SK-N-SH (cell line): ENCODE data around the gene LARGE1. TPM values are rescaled to one million over a fixed set of nuclear protein-coding genes. Genes with fewer than 3 reads are reported as not detected.

Experiments used
- CTCF ChIA-PET: fragments of 300-600, 350-600 bp; formaldehyde crosslinking; extraction: SDS; loops from one replicate; lab custom pipeline; 2021; lab: Yijun Ruan, JAX
- POLR2A ChIA-PET: fragments of 350-600 bp; sonication (Branson Sonifier 250); formaldehyde crosslinking; extraction: SDS; loops from one replicate; lab custom pipeline; 2020; ENCODE audit warnings: antibody characterized with exemption, inconsistent platforms; lab: Yijun Ruan, JAX
- DNase-seq: peaks from one replicate; pipeline ENCODE4 v3.0.0; 2012
- H2AFZ ChIP-seq: fragments of 200-600 bp; sonication (generic); 2 replicates; pipeline ENCODE4 v1.8.1; 2016; ENCODE audit warnings: antibody characterized with exemption, mild to moderate bottlenecking, low read depth
- H3F3A ChIP-seq: fragments of 200-600 bp; sonication (generic); replicated peaks from 2 replicates; pipeline ENCODE3; 2016; ENCODE audit warnings: antibody characterized with exemption, mild to moderate bottlenecking; ENCODE audit not compliant: insufficient read depth
- H3K27ac ChIP-seq, 2 experiments: fragments of 200-500 bp in 1 of 2; fragments of 200-600 bp in 1 of 2; sonication (Bioruptor generic) in 1 of 2; sonication (generic), shearing (Covaris generic) in 1 of 2; 2 replicates each; pipeline versions ENCODE4 v1.5.1 to v1.6.1; 2014 to 2016; ENCODE audit warnings: low read depth in 2 of 2, inconsistent platforms in 1 of 2, low read length in 1 of 2, mild to moderate bottlenecking in 1 of 2, mixed read lengths in 1 of 2
- H3K27me3 ChIP-seq: fragments of 200-600 bp; sonication (generic), shearing (Covaris generic); 2 replicates; pipeline ENCODE4 v1.6.1; 2016; ENCODE audit warnings: mixed run types; ENCODE audit not compliant: insufficient read depth
- H3K36me3 ChIP-seq, 2 experiments: fragments of 200-500 bp in 1 of 2; fragments of 200-600 bp in 1 of 2; sonication (Bioruptor generic) in 1 of 2; sonication (generic) in 1 of 2; replicated peaks in 1 of 2; 2 replicates each; pipeline versions ENCODE3 to v1.5.1; 2014 to 2016; ENCODE audit warnings: low read length in 1 of 2, mild to moderate bottlenecking in 1 of 2; ENCODE audit not compliant: insufficient read depth in 2 of 2, control insufficient read depth in 1 of 2
- H3K4me1 ChIP-seq, 2 experiments: fragments of 200-500 bp in 1 of 2; fragments of 200-600 bp in 1 of 2; sonication (Bioruptor generic) in 1 of 2; sonication (generic), shearing (Covaris generic) in 1 of 2; 2 replicates each; pipeline versions ENCODE4 v1.5.1 to v1.6.1; 2014 to 2016; ENCODE audit warnings: low read depth in 1 of 2, low read length in 1 of 2, mixed run types in 1 of 2; ENCODE audit not compliant: insufficient read depth in 2 of 2, control insufficient read depth in 1 of 2
- H3K4me2 ChIP-seq: fragments of 200-600 bp; sonication (generic), shearing (Covaris generic); 2 replicates; pipeline ENCODE4 v1.6.1; 2017; ENCODE audit warnings: mixed run types
- H3K4me3 ChIP-seq, 2 experiments: fragments of 200-500 bp in 1 of 2; fragments of 200-600 bp in 1 of 2; sonication (Bioruptor generic) in 1 of 2; sonication (generic), shearing (Covaris generic) in 1 of 2; 2 replicates each; pipeline versions ENCODE4 v1.5.1 to v1.8.1; 2014 to 2016; ENCODE audit warnings: low read depth in 2 of 2, inconsistent platforms in 1 of 2, low read length in 1 of 2, mild to moderate bottlenecking in 1 of 2, mixed read lengths in 1 of 2, moderate library complexity in 1 of 2
- H3K79me2 ChIP-seq: fragments of 200-600 bp; sonication (generic); 2 replicates; pipeline ENCODE4 v1.8.1; 2017; ENCODE audit warnings: mild to moderate bottlenecking; ENCODE audit not compliant: insufficient read depth
- H3K9ac ChIP-seq: fragments of 200-600 bp; sonication (generic); 2 replicates; pipeline ENCODE4 v1.6.1; 2017; ENCODE audit warnings: mixed run types
- H3K9me2 ChIP-seq: fragments of 200-600 bp; sonication (generic); 2 replicates; pipeline ENCODE4 v1.6.1; 2017; ENCODE audit warnings: mixed run types
- H3K9me3 ChIP-seq: fragments of 200-600 bp; sonication (generic); 2 replicates; pipeline ENCODE4 v1.6.1; 2017; ENCODE audit warnings: mixed run types, mild to moderate bottlenecking, moderate library complexity
- H4K20me1 ChIP-seq: fragments of 200-600 bp; sonication (generic); 2 replicates; pipeline ENCODE4 v1.6.1; 2017; ENCODE audit warnings: mild to moderate bottlenecking, mixed run types; ENCODE audit not compliant: insufficient read depth
- CHD2 ChIP-seq: fragments of 150-350 bp; IDR thresholded peaks from 2 replicates; pipeline ENCODE4 v1.6.1; 2018; ENCODE audit warnings: low read length; ENCODE audit not compliant: partially characterized antibody
- FOXM1 ChIP-seq: IDR thresholded peaks from 2 replicates; pipeline ENCODE4 v1.4.0; 2012; ENCODE audit warnings: low read depth, mild to moderate bottlenecking
- GABPA ChIP-seq: IDR thresholded peaks from 2 replicates; pipeline ENCODE4 v1.4.0; 2012; ENCODE audit warnings: low read depth, mild to moderate bottlenecking
- GATA2 ChIP-seq: sonication (generic); formaldehyde crosslinking; IDR thresholded peaks from 2 replicates; pipeline ENCODE4 v1.5.0; 2020; ENCODE audit warnings: mild to moderate bottlenecking, missing genetic modification reagents
- JUND ChIP-seq: IDR thresholded peaks from 2 replicates; pipeline ENCODE4 v1.4.0; 2012
- MXI1 ChIP-seq: IDR thresholded peaks from 2 replicates; pipeline ENCODE4 v1.6.1; 2012; ENCODE audit warnings: mild to moderate bottlenecking, low read depth, low read length, improper control_type of control experiment
- NRF1 ChIP-seq: IDR thresholded peaks from 2 replicates; pipeline ENCODE4 v1.6.1; 2012; ENCODE audit warnings: low read depth, mild to moderate bottlenecking, low read length
- POLR2AphosphoS5 ChIP-seq: IDR thresholded peaks from 2 replicates; pipeline ENCODE4 v1.6.1; 2012; ENCODE audit warnings: low read depth, low read length
- RAD21 ChIP-seq: IDR thresholded peaks from 2 replicates; pipeline ENCODE4 v1.6.1; 2012; ENCODE audit warnings: mild to moderate bottlenecking, low read length
- RFX5 ChIP-seq: IDR thresholded peaks from 2 replicates; pipeline ENCODE4 v1.6.1; 2012; ENCODE audit warnings: mild to moderate bottlenecking, improper control_type of control experiment, low read length
- RXRA ChIP-seq: IDR thresholded peaks from 2 replicates; pipeline ENCODE4 v1.4.0; 2012; ENCODE audit warnings: low read depth, mild to moderate bottlenecking, borderline replicate concordance
- SIN3A ChIP-seq: IDR thresholded peaks from 2 replicates; pipeline ENCODE4 v1.6.1; 2012; ENCODE audit warnings: low read depth, mild to moderate bottlenecking, low read length, moderate library complexity, borderline replicate concordance
- SMC3 ChIP-seq: IDR thresholded peaks from 2 replicates; pipeline ENCODE4 v1.6.1; 2012; ENCODE audit warnings: low read depth, low read length, improper control_type of control experiment
- TCF12 ChIP-seq: IDR thresholded peaks from 2 replicates; pipeline ENCODE4 v1.4.0; 2012
- YY1 ChIP-seq: IDR thresholded peaks from 2 replicates; pipeline ENCODE4 v1.4.0; 2012; ENCODE audit warnings: low read depth, mild to moderate bottlenecking
- WGBS: methylation state at CpG from one replicate; pipeline ENCODE4 v1.1.6; 2017; ENCODE audit warnings: low lambda C conversion rate; 5-methylcytosine and 5-hydroxymethylcytosine counted together
- polyA plus RNA-seq, 3 experiments: library from polyadenylated mRNA; depleted of rRNA; stranded (reverse); fragments of >200 nt; gene quantifications; 2 replicates each; pipeline ENCODE4 v1.2.3, GENCODE V29; 2012
- TF ChIP-seq, protein P1 (sequence below): fragments of 200-600 bp; sonication (generic); IDR thresholded peaks from 2 replicates; pipeline ENCODE4 v1.6.1; 2017; ENCODE audit warnings: antibody characterized with exemption, mild to moderate bottlenecking, moderate library complexity
- TF ChIP-seq, protein P2 (sequence below): IDR thresholded peaks from 2 replicates; pipeline ENCODE4 v1.4.0; 2012; ENCODE audit warnings: low read depth, borderline replicate concordance
- TF ChIP-seq, protein P3 (sequence below): IDR thresholded peaks from 2 replicates; pipeline ENCODE4 v1.4.0; 2012; ENCODE audit warnings: low read depth, borderline replicate concordance

The LARGE1 gene
- polyA plus RNA-seq, 1 of the 3 experiments (the other 2 are of a cell fraction), result 1.1 TPM

DNA sequence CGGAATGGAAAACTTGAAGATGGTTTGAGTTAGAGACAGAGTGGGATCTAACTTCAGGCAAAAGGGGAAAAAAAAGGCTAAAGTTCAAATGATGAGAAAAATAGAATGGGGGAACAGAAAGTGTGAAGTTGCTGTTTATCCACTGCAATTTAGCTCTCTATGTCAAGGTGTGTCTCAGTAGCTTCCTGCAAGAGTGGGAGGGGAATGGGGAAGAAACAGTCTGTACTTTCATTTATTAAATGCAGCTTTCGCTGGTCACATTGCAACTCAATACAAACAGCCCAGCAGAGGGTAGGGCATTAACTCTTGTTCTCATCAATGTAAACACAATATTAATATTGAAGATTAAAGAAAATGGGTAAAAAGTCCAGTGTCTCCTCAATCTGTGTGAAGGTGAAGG is 647.4 kb downstream of the LARGE1 start:
- H3K36me3 ChIP-seq, result no peaks in the 10 kb centered on the region
- POLR2A ChIA-PET, result no interaction called here
- no peak overlapping the region for H3K4me2 ChIP-seq
- CTCF ChIA-PET, result interaction anchor here (3.8 kb wide), 1 partner anchor 29 kb away, joined by 12 read pairs; no protein-coding TSS in a partner anchor
- DNase-seq, result no peak
- no peak overlapping the region for H3K4me3 ChIP-seq
- H3K9ac ChIP-seq, result no peak overlapping the region
- no peak overlapping the region for H3K27ac ChIP-seq
- no peaks in the 10 kb centered on the region for H3K9me3 ChIP-seq
- no peaks in the 10 kb centered on the region for H3F3A ChIP-seq
- TF ChIP-seq, protein P1, sequence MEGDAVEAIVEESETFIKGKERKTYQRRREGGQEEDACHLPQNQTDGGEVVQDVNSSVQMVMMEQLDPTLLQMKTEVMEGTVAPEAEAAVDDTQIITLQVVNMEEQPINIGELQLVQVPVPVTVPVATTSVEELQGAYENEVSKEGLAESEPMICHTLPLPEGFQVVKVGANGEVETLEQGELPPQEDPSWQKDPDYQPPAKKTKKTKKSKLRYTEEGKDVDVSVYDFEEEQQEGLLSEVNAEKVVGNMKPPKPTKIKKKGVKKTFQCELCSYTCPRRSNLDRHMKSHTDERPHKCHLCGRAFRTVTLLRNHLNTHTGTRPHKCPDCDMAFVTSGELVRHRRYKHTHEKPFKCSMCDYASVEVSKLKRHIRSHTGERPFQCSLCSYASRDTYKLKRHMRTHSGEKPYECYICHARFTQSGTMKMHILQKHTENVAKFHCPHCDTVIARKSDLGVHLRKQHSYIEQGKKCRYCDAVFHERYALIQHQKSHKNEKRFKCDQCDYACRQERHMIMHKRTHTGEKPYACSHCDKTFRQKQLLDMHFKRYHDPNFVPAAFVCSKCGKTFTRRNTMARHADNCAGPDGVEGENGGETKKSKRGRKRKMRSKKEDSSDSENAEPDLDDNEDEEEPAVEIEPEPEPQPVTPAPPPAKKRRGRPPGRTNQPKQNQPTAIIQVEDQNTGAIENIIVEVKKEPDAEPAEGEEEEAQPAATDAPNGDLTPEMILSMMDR, result no peak
- no peak for TF ChIP-seq CHD2
- no peak for TF ChIP-seq GABPA
- no peak for TF ChIP-seq SIN3A
- TF ChIP-seq NRF1, result no peak
- TF ChIP-seq, protein P2, sequence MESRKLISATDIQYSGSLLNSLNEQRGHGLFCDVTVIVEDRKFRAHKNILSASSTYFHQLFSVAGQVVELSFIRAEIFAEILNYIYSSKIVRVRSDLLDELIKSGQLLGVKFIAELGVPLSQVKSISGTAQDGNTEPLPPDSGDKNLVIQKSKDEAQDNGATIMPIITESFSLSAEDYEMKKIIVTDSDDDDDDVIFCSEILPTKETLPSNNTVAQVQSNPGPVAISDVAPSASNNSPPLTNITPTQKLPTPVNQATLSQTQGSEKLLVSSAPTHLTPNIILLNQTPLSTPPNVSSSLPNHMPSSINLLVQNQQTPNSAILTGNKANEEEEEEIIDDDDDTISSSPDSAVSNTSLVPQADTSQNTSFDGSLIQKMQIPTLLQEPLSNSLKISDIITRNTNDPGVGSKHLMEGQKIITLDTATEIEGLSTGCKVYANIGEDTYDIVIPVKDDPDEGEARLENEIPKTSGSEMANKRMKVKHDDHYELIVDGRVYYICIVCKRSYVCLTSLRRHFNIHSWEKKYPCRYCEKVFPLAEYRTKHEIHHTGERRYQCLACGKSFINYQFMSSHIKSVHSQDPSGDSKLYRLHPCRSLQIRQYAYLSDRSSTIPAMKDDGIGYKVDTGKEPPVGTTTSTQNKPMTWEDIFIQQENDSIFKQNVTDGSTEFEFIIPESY, result no peak
- no peak for TF ChIP-seq JUND
- no peak for TF ChIP-seq FOXM1
- TF ChIP-seq, protein P3, sequence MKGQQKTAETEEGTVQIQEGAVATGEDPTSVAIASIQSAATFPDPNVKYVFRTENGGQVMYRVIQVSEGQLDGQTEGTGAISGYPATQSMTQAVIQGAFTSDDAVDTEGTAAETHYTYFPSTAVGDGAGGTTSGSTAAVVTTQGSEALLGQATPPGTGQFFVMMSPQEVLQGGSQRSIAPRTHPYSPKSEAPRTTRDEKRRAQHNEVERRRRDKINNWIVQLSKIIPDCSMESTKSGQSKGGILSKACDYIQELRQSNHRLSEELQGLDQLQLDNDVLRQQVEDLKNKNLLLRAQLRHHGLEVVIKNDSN, result no peak
- H3K4me1 ChIP-seq, result peaks cover 0 to 4% of the 10 kb centered on the region in 2 experiments; a peak in 1 of 4 replicates
- H3K79me2 ChIP-seq, result no peaks in the 10 kb centered on the region
- WGBS, result 61% methylated on average over 2 of the region's 2 CpGs
- no peaks in the 10 kb centered on the region for H3K27me3 ChIP-seq
- H3K9me2 ChIP-seq, result no peaks in the 10 kb centered on the region
- H4K20me1 ChIP-seq, result no peaks in the 10 kb centered on the region
- no peak overlapping the region for H2AFZ ChIP-seq

- WGBS, result 32% methylated on average over 2 of the region's 2 CpGs
- H3K4me2 ChIP-seq, result no peak overlapping the region
- DNase-seq, result no peak
- no peaks in the 10 kb centered on the region for H4K20me1 ChIP-seq
- no peaks in the 10 kb centered on the region for H3K36me3 ChIP-seq
- no peaks in the 10 kb centered on the region for H3K9me3 ChIP-seq
- H3F3A ChIP-seq, result no peaks in the 10 kb centered on the region
- POLR2A ChIA-PET, result no interaction called here
- no peaks in the 10 kb centered on the region for H3K9me2 ChIP-seq
- H3K27ac ChIP-seq, result no peak overlapping the region
- no peak overlapping the region for H3K9ac ChIP-seq
- peaks cover 0 to 2% of the 10 kb centered on the region in 2 experiments; a peak in 1 of 4 replicates for H3K4me1 ChIP-seq
- CTCF ChIA-PET, result interaction anchor here (3.8 kb wide), 1 partner anchor 29 kb away, joined by 12 read pairs; no protein-coding TSS in a partner anchor
- H3K27me3 ChIP-seq, result no peaks in the 10 kb centered on the region
- no peak overlapping the region for H2AFZ ChIP-seq
- no peak for TF ChIP-seq RFX5
- TF ChIP-seq, protein P2, result no peak
- no peak for TF ChIP-seq GATA2 (CRISPR knock-in tag)
- TF ChIP-seq MXI1, result no peak
- TF ChIP-seq YY1, result no peak
- TF ChIP-seq SMC3, result no peak
- TF ChIP-seq RAD21, result no peak
- no peak for TF ChIP-seq TCF12
- no peak for TF ChIP-seq RXRA
- TF ChIP-seq, protein P3, result no peak
- TF ChIP-seq POLR2AphosphoS5, result no peak
- TF ChIP-seq, all 33 proteins: peak for 0
- H3K79me2 ChIP-seq, result no peaks in the 10 kb centered on the region
- H3K4me3 ChIP-seq, result no peak overlapping the region
Observed at GRCh38 chr22:33272180-33272579, 648.1 kb downstream of the LARGE1 start.
